MV-4-11 (cell line): Measurements from ENCODE around the gene CDK5RAP1.

Experiments
- DNase-seq: peaks from one replicate; lab custom pipeline; 2025; lab: John Stamatoyannopoulos, UW

Gene CDK5RAP1

DNA sequence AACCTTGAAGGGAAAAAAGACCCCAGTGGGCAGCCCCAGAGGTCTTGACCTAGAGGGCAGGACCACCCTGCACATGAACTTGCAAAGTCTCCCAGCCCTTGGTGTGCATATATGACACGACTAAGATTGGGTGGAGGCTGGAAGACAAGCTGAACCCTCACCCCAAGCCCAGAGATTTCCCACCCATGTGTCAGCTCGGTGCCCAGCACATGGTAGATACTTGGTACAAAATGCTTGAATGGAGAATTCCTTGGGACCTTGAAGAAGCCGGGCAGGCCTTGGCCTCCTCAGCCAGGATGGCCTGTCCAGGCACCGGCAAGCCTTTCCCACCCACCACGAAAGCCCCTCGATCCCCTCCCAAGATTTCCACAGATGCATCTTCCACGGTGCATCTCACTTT is 67.7 kb downstream of the CDK5RAP1 start:
- DNase-seq = no peak

DNA sequence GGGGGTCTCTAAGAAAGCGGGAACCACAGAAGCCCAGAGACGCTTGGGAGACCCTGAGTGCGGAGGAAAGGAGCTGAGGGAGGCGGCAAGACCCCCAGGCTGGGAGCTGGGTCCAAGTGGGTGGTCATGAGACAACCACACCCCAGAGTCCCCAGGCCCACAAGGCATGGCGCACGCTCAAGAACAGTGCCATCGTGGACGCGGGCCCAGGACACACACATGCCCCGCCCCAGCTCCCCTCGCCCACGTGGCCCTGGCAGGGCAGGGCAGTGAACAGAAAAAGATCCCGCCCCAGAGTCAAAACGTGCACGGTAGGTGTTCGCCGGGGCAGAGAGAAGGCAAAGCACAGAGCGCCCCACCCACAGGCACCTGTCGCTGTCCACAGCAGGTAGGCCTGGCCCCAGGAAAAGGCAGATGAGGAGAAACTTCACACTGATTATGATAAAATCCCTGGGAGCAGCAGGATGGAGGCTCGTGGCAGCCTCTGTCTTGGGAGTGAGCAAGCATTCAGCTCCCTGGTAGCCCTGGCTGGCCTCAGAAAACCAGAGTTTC is 68.3 kb downstream of the CDK5RAP1 start:
- DNase-seq = no peak

DNA sequence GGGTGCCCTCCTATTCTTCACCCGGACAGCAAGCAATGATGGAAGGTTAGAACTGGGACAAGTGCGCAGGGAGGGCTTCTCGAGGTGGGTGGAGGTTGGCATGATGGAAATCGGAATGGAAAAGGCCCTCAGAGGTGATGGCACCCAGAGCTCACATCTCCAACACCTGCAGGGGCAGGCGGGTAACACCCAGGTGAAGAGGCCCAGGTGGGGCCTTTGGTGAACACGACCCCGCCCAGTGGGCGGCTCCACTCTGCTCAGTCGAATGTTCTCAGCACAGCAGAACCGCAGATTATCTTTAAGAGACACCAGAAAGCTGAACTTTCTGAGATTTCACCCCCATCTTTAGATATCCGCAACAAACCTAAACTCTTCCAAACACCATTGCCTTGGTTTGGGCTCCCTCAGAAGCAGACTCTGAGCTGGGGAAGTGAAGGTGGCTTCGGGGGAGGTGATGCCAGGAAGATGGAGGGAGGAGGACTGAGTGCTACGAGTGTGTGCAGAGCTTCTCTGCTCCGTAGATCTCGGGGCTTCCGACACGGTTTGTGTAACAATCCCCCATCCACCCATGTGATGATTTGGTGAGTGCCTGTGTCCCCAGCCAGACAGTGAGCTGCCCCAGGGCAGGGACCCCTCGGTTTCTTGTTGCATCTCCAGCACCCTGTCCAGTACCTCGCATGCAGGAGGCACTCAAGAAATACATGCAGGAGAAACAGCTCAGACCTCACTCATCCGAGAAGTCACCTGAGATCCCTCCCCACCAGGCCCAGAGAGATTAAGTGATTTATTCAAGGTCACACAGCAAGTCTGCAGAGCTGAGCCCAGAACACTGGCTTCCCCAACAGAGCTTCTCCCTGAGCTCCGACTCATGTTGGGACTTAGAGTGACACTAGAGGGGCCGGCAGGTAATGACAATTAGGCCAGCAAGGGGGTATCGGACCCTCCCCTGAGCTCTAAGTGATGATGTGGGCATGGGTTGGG is 72.9 kb downstream of the CDK5RAP1 start:
- DNase-seq = no peak

DNA sequence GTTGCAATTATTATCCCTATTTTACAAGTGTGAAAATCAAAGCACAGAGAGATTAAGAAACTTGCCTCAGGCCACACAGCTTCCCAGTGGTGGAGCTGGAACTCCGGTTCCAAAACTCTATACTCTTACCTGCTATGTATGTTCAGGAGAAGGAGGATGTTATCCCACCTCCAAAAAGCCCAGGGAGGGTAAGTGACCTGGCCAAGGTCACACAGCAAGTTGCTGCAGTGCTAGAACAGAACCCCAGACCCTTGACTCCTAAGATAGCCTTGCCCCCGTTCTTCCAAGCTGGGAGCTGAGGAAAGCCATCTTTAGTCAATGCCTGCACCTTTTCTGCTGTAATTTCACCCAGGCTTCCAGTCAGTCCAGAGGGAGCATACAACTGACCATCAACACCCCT is 76.0 kb downstream of the CDK5RAP1 start:
- no peak for DNase-seq

DNA sequence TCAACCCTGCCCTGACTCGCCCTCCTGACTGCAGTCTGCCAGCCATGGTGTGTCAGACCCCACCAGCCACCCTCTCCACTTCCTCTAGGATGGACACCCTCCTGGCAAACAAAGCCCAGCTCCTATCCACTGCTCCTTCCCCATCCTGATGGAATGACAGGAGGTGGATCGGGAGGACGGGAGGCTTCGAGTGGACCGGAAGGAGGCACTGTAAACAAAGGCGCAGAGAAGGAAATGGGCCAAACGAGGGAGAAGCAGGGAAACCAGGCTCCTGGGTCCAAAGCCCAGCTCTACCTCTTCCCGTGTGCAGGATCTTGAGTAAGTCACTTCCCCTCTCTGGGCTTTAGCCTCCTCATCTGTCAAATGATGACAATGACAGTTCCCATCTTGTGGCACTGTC is 78.1 kb downstream of the CDK5RAP1 start:
- no peak for DNase-seq

DNA sequence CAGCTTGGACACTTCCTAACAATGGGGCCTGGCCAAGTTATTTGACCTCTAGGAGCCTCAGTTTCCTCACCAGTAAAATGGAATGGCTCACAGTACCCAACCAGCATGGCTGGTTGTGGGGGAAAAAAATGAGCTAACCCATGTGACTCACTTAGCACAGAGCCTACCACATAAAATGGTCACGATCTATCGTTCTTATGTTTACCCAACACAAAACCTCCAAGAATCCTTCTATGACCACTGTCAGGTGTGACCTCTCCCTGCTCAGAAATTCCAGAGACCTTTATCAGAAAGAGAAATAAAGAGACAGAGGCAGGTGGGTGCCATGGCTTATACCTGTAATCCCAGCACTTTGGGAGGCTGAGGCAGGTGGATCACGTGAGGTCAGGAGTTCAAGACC is 78.9 kb downstream of the CDK5RAP1 start:
- DNase-seq = no peak

DNA sequence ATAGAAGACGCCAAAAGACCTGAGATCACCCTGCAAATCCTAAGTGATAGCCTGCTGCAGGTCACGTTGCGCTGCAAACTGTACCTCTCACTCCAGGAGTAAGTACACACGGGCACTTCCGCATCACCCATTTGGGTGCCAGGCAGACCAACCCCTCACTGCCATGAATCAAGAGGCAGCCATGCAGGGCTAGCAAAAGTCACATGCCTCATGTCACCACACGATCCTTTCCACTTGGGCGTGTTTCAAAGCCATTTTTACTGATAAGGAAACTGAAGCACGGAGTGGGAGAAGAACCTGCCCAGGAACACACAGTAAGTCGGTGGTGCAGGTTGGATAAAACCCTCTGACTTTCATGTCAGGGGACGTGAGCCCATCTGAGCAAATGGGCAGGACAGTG is 81.3 kb downstream of the CDK5RAP1 start:
- no peak for DNase-seq

DNA sequence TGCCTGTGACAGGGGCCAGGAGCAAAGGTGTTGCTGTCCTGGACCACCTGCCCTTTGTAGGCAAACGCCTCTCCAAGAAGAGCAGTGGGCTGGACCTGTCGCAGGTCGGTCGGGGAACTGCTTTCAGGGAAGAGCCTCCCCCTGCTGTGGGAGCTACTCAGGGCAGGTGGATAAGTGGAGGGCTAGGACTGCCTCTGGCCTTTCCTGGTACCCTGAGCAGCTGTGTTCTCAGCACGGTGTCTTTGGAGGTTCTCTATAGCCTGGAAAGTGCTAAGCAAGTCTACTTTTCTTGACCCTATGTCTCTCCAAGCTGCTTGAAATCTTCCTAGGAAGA is 83.3 kb downstream of the CDK5RAP1 start:
- DNase-seq = no peak

DNA sequence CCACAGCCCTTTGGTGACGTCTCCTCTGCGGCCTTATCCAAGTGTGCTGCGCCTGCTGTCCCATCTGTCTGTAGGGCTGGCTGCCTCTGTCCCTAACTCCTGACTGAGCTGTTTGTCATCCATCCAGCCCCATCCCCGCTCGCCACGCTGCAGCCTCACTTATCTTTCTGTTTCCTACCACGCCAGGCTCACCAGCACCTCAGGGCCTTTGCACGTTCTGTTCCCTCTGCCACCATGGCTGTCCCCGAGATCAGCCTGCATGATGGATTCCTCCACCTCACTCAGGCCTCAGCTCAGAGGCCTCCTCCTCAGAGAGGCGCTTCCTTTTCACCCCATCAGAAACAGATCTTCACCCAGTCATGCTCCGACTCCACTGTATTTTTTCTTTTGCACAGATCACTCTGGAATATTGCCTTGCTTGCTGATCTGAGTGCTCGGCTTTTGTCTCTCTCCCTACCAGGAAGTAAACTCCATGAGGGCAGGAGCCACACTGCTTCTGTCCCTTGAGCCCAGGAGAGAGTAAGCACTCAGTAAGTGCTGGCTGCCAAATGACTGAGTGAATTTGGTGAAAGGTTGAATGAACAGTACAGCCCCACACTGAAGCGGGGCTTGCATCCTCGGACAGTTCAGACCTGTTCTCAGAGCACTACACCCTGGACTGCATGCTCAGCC is 83.8 kb downstream of the CDK5RAP1 start:
- no peak for DNase-seq

DNA sequence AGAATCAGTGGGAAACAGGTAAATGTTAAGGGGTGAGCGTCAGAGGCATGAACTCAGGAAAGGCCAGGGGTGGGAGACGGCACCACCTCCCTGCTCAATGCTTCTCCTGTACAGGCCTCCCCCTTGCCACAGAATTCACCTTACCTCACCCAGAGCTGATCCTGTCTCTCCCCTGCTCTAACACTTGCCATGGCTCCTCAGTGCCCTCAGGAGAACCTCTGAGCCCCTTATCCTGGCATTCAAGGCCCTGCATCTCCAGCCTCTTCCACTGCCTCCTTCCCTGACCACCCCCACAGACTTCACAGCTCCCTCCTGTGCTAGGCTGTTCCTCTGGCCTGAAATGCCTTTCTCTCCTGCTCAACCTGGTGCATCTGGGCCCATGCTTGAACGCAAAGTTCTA is 84.4 kb downstream of the CDK5RAP1 start:
- DNase-seq = no peak

DNA sequence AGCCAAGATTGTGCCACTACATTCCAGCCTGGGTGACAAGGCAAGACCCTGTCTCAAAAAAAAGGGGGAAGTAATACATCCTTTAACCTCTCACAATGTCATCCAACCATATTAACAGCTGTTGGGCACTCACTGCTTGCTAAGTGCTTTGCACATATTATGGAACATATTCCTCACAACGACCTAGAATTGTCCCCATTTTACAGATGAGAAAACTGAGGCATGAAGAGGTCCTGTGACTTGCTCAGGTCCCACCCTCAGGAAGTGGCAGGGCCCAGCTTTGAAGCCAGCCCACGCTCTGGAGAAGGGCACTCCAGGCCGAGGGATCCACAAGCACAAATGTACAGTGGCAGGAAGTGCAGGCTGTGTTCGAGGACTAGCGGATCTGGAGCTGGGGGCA is 85.0 kb downstream of the CDK5RAP1 start:
- DNase-seq = no peak

DNA sequence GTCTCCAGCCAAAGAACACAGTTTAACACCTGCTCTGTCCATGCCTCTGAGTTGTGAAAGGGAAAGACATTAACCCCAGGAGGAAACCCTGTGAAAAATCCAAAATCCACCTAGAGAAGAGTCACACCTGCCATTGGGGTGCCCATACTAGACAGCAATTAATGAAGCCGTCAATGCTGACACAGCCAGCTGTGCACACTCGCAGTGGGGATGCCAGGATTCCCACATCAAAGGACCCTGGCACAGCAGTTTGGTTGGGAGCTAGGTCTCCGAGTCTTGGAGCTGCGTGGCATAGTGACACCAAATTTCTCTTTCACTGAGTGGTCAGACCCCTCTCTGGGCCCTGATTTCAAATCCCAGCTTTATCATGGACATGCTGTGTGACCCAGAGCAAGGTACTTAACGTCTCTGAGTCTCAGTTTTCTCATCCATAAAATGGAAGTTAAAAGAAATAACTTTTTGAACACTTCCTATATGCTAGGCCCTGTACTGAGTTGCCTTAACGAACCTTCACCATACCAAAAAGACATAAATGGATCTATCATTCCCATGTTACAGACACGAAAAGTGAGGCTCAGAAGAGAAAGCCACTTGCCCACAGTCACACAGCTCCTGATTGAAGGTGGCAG is 87.5 kb downstream of the CDK5RAP1 start:
- DNase-seq = no peak

DNA sequence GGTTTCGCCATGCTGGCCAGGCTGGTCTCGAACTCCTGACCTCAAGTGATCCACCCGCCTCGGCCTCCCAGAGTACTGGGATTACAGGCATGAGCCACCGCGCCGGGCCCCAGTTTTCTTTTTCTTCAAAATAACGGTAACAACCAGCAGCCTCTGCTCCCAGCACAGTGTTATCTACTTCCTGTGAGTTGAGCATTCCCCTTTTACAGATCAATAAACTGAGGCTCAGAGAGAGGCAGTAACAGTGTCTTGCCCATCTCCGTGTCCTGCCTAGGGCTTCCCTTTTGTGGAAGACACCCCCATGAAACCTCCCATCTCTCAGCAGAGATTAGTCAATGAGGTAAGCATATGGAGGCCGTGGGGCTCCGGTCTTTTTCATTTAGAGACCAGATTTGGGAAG is 88.7 kb downstream of the CDK5RAP1 start:
- no peak for DNase-seq

DNA sequence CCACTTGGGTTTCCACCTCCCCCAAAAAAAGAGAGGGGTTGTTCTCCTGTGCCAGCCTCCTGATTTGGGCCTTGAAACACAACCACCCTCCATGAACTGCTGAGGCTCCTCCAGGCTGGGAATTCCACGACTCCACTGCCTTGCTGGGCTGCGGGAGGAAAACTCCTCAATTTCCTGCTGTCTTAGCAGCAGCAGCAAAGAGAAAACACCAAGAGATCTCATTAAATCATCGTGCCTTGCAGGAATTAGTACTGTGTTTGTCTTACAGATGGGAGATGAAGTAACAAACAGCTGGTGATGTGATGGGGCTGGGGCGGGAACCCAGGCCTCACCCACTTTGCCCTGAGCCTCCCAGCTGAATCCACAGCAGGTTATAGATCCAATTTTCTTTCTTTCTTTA is 89.3 kb downstream of the CDK5RAP1 start:
- DNase-seq = no peak

DNA sequence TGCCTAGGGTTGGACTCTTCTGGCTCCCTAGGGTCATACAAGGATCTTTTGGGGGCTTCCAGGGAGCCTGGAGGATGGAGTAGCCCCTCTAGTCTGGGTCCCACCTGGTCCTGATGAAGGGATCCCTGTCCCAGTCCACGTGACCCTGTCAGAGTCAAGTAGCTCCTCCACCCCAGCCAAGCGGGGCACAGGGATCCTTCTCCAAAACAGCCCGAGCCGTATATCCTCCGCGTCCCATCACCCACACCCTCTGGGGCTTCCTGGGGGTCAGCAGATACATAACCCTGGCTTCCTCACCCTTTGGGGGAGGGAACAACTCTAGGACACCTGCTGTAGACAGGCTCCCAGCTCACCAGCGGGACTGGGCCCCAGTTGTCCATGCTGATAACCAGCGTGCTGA is 90.3 kb downstream of the CDK5RAP1 start:
- DNase-seq = no peak

DNA sequence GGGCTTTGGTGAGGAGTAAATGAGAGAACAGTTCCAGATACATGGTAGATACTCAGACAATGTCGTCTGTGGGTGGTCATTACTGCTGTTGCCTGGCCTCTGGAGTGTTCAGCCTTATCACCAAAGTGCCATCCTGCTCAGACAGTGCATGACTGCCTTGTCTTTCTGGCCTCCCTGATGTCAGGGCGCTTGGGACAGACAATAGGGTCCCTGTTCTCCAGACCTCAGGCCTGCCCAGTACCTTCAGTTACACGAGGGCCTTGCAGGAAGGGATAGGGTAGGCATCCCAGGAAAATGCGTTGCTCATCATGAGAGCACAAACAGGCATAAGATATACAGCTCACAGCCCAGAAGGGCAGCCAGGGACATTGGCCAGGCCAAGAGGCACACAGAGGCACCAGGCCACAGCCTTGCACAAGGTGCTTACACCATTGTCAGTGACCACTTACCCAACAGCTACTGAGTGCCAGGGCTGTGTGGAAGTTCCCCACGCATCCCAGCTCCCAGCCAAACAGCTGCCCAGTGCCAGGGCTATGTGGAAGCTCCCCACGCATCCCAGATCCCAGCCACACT is 90.9 kb downstream of the CDK5RAP1 start:
- DNase-seq = no peak

DNA sequence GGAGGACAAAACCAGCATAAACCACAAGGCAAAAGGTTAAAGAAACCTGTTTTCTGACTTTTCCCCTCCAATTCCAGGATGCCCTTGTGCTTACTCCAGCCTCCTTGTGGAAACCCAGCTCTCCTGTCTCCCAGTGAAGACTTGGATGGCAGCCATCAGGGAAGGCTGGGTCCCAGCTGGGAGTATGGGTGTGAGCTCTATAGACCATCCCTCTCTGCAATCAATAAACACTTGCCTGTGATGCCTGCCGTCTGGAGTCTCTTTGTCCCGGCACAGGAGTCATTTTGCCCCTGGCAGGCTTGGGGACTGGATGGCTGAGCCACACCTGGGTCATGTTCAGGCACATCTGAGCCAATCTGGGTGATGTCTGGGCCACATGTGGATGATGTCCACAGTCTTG is 91.7 kb downstream of the CDK5RAP1 start:
- no peak for DNase-seq
